H1 (cell line): Measurements from ENCODE around the gene ETV1. TPM values are rescaled to one million over a fixed set of nuclear protein-coding genes. Genes with fewer than 3 reads are reported as not detected.

Experiments used
- CTCF ChIA-PET: fragments of 300-600 bp; sonication (Branson Sonifier 250); formaldehyde crosslinking; loops from one replicate; lab custom pipeline; 2021; ENCODE audit not compliant: partially characterized antibody; lab: Charles Lee
- POLR2A ChIA-PET: fragments of 300-600 bp; sonication (Branson Sonifier 250); formaldehyde crosslinking; loops from one replicate; lab custom pipeline; 2021; ENCODE audit warnings: inconsistent platforms; ENCODE audit not compliant: partially characterized antibody; lab: Charles Lee
- DNase-seq, 2 experiments: peaks; one replicate each; pipeline versions ENCODE4 v3.0.0 to v3.0.0-alpha.2; 2010 to 2022; ENCODE audit warnings: low spot score in 2 of 2, low read depth in 1 of 2, mixed read lengths in 1 of 2
- FAIRE-seq: peaks from 2 replicates; lab custom pipeline; 2011; peaks lifted over from hg19 to GRCh38; lab: Jason Lieb, UNC
- H2AFZ ChIP-seq: 2 replicates; pipeline ENCODE4 v1.8.1; 2012; ENCODE audit warnings: low read length, inconsistent platforms
- H2AK5ac ChIP-seq: 2 replicates; pipeline ENCODE4 v1.6.1; 2013; ENCODE audit warnings: low read depth, low read length
- H2BK120ac ChIP-seq: replicated peaks from 2 replicates; pipeline ENCODE3; 2013; ENCODE audit warnings: low read depth, low read length, inconsistent platforms
- H2BK12ac ChIP-seq: 2 replicates; pipeline ENCODE4 v1.6.1; 2013; ENCODE audit warnings: low read depth, low read length
- H2BK15ac ChIP-seq: 2 replicates; pipeline ENCODE4 v1.6.1; 2013; ENCODE audit warnings: low read length
- H2BK20ac ChIP-seq: 2 replicates; pipeline ENCODE4 v1.6.1; 2013; ENCODE audit warnings: low read length
- H2BK5ac ChIP-seq: 2 replicates; pipeline ENCODE4 v1.6.1; 2013; ENCODE audit warnings: low read depth, low read length
- H3K14ac ChIP-seq: 2 replicates; pipeline ENCODE4 v1.6.1; 2013; ENCODE audit warnings: inconsistent platforms; ENCODE audit not compliant: insufficient read length
- H3K18ac ChIP-seq: 2 replicates; pipeline ENCODE4 v1.6.1; 2013; ENCODE audit warnings: low read length; ENCODE audit errors: extremely low read depth
- H3K23ac ChIP-seq: 2 replicates; pipeline ENCODE4 v1.6.1; 2013; ENCODE audit warnings: inconsistent platforms; ENCODE audit not compliant: insufficient read length
- H3K23me2 ChIP-seq: 2 replicates; pipeline ENCODE4 v1.6.1; 2013; ENCODE audit warnings: low read depth, low read length
- H3K27ac ChIP-seq: 2 replicates; pipeline ENCODE4 v1.6.1; 2011; ENCODE audit warnings: low read depth, low read length, inconsistent platforms
- H3K27me3 ChIP-seq, 4 experiments: replicated peaks in 1 of 4; 1 replicate in 1 of 4; 2 replicates in 3 of 4; pipeline versions ENCODE4 v1.6.1 to v1.8.1; 2011 to 2013; ENCODE audit warnings: low read length in 3 of 4, mild to moderate bottlenecking in 3 of 4, inconsistent platforms in 2 of 4, mixed read lengths in 2 of 4, moderate library complexity in 1 of 4; ENCODE audit not compliant: control insufficient read depth in 3 of 4, insufficient read depth in 3 of 4; ENCODE audit errors: extremely low read depth in 1 of 4
- H3K36me3 ChIP-seq, 4 experiments: 2 replicates each; pipeline versions ENCODE4 v1.6.1 to v1.8.1; 2011 to 2013; ENCODE audit warnings: mild to moderate bottlenecking in 4 of 4, low read length in 3 of 4, moderate library complexity in 2 of 4, control low read depth in 1 of 4, inconsistent platforms in 1 of 4; ENCODE audit not compliant: insufficient read depth in 4 of 4, control insufficient read depth in 2 of 4
- H3K4ac ChIP-seq: replicated peaks from 2 replicates; pipeline ENCODE3; 2013; ENCODE audit warnings: low read length, low read depth, mixed read lengths, inconsistent platforms; ENCODE audit not compliant: insufficient read length
- H3K4me1 ChIP-seq, 4 experiments: replicated peaks in 1 of 4; 1 replicate in 1 of 4; 2 replicates in 3 of 4; pipeline versions ENCODE4 v1.6.1 to v1.8.1; 2011 to 2013; ENCODE audit warnings: low read length in 3 of 4, inconsistent platforms in 2 of 4, mixed read lengths in 1 of 4; ENCODE audit not compliant: insufficient read depth in 4 of 4, control insufficient read depth in 3 of 4
- H3K4me2 ChIP-seq, 2 experiments: 2 replicates each; pipeline versions ENCODE4 v1.6.1 to v1.8.1; 2011 to 2013; ENCODE audit warnings: low read depth in 2 of 2, low read length in 2 of 2, control low read depth in 1 of 2, inconsistent platforms in 1 of 2, mild to moderate bottlenecking in 1 of 2; ENCODE audit not compliant: insufficient read depth in 1 of 2
- H3K4me3 ChIP-seq, 4 experiments: fragments of 200-600, 300-600 bp in 1 of 4; sonication (generic), shearing (Covaris generic), sonication (Bioruptor Twin) in 1 of 4; 2 replicates each; pipeline versions ENCODE4 v1.5.1 to v1.8.1; 2011 to 2016; ENCODE audit warnings: low read length in 4 of 4, low read depth in 3 of 4, control low read depth in 2 of 4, inconsistent platforms in 2 of 4, mild to moderate bottlenecking in 2 of 4, mixed read lengths in 1 of 4, moderate library complexity in 1 of 4; ENCODE audit not compliant: insufficient read depth in 2 of 4; ENCODE audit errors: extremely low read depth in 1 of 4
- H3K56ac ChIP-seq: replicated peaks from 2 replicates; pipeline ENCODE3; 2013; ENCODE audit warnings: low read depth, mild to moderate bottlenecking, mixed read lengths, low read length, inconsistent platforms; ENCODE audit not compliant: insufficient read length
- H3K79me1 ChIP-seq: 2 replicates; pipeline ENCODE4 v1.6.1; 2013; ENCODE audit warnings: low read depth, low read length, control low read depth
- H3K79me2 ChIP-seq, 2 experiments: 2 replicates each; pipeline versions ENCODE4 v1.6.1 to v1.8.1; 2012 to 2013; ENCODE audit warnings: low read length in 2 of 2, mild to moderate bottlenecking in 2 of 2, inconsistent platforms in 1 of 2; ENCODE audit not compliant: insufficient read depth in 2 of 2, control insufficient read depth in 1 of 2
- H3K9ac ChIP-seq, 4 experiments: replicated peaks in 1 of 4; 1 replicate in 1 of 4; 2 replicates in 3 of 4; pipeline versions ENCODE4 v1.6.1 to v1.8.1; 2011 to 2013; ENCODE audit warnings: low read depth in 3 of 4, low read length in 3 of 4, control low read depth in 2 of 4, mild to moderate bottlenecking in 2 of 4, moderate library complexity in 2 of 4, inconsistent platforms in 1 of 4; ENCODE audit errors: extremely low read depth in 1 of 4
- H3K9me3 ChIP-seq, 2 experiments: 2 replicates each; pipeline versions ENCODE4 v1.6.1 to v1.8.1; 2012 to 2013; ENCODE audit warnings: mild to moderate bottlenecking in 2 of 2, moderate library complexity in 2 of 2, control low read depth in 1 of 2, inconsistent platforms in 1 of 2, low read depth in 1 of 2, low read length in 1 of 2, mixed read lengths in 1 of 2; ENCODE audit not compliant: insufficient read depth in 2 of 2
- H4K20me1 ChIP-seq, 2 experiments: replicated peaks in 1 of 2; 2 replicates each; pipeline versions ENCODE3 to v1.8.1; 2011 to 2013; ENCODE audit warnings: inconsistent platforms in 2 of 2, low read length in 2 of 2, mild to moderate bottlenecking in 1 of 2; ENCODE audit not compliant: insufficient read depth in 2 of 2, control insufficient read depth in 1 of 2
- H4K5ac ChIP-seq: 2 replicates; pipeline ENCODE4 v1.6.1; 2013; ENCODE audit warnings: low read length, low read depth, mixed read lengths, inconsistent platforms; ENCODE audit not compliant: insufficient read length
- H4K8ac ChIP-seq: 2 replicates; pipeline ENCODE4 v1.8.0; 2013; ENCODE audit warnings: mild to moderate bottlenecking, moderate library complexity, low read length, inconsistent platforms; ENCODE audit not compliant: insufficient read depth; ENCODE audit errors: extremely low read depth
- H4K91ac ChIP-seq: replicated peaks from 2 replicates; pipeline ENCODE3; 2013; ENCODE audit warnings: low read length, mixed read lengths, inconsistent platforms; ENCODE audit not compliant: insufficient read length
- BACH1 ChIP-seq: IDR thresholded peaks from 2 replicates; pipeline ENCODE4 v1.6.1; 2012; ENCODE audit warnings: low read length, improper control_type of control experiment
- CBX5 ChIP-seq: fragments of 300-800, 300-1000 bp; sonication (generic); IDR thresholded peaks from 2 replicates; pipeline ENCODE4 v1.7.1; 2016; ENCODE audit warnings: antibody characterized with exemption, low read length, low read depth
- CBX8 ChIP-seq: fragments of 300-800, 300-1000 bp; sonication (generic); IDR thresholded peaks from 2 replicates; pipeline ENCODE4 v1.7.1; 2016; ENCODE audit warnings: low read depth, low read length, borderline replicate concordance
- FOSL1 ChIP-seq: IDR thresholded peaks from 2 replicates; pipeline ENCODE4 v1.6.1; 2011; ENCODE audit warnings: mild to moderate bottlenecking, low read depth, low read length, moderate library complexity; ENCODE audit not compliant: insufficient read depth
- GTF2F1 ChIP-seq: IDR thresholded peaks from 2 replicates; pipeline ENCODE4 v1.6.1; 2012; ENCODE audit warnings: low read depth, low read length, improper control_type of control experiment, borderline replicate concordance
- MAFK ChIP-seq: IDR thresholded peaks from 2 replicates; pipeline ENCODE4 v1.6.1; 2012; ENCODE audit warnings: low read depth, mild to moderate bottlenecking, improper control_type of control experiment, low read length
- NANOG ChIP-seq: IDR thresholded peaks from 2 replicates; pipeline ENCODE4 v1.6.1; 2011; ENCODE audit warnings: low read length, low read depth, mild to moderate bottlenecking, inconsistent platforms; ENCODE audit not compliant: insufficient read depth, poor library complexity, severe bottlenecking
- SIN3A ChIP-seq, 2 experiments: IDR thresholded peaks in 1 of 2; conservative IDR thresholded peaks in 1 of 2; 2 replicates each; pipeline ENCODE4 v1.6.1; 2011 to 2012; ENCODE audit warnings: low read length in 2 of 2, improper control_type of control experiment in 1 of 2, low read depth in 1 of 2, mild to moderate bottlenecking in 1 of 2
- SIX5 ChIP-seq: IDR thresholded peaks from 2 replicates; pipeline ENCODE4 v1.6.1; 2011; ENCODE audit warnings: mild to moderate bottlenecking, low read depth, low read length
- SP4 ChIP-seq: IDR thresholded peaks from 2 replicates; pipeline ENCODE4 v1.6.1; 2012; ENCODE audit warnings: low read length, inconsistent platforms
- TBP ChIP-seq: IDR thresholded peaks from 2 replicates; pipeline ENCODE4 v1.6.1; 2011; ENCODE audit warnings: low read depth, low read length, improper control_type of control experiment
- WGBS, 2 experiments: shearing (Covaris generic) in 1 of 2; methylation state at CpG; one replicate each; pipeline versions ENCODE4 v1.1.6 to v1.1.7; 2013 to 2015; ENCODE audit warnings: low lambda C conversion rate in 2 of 2, mixed read lengths in 2 of 2, inconsistent platforms in 1 of 2, low coverage in 1 of 2, missing lambda C conversion rate in 1 of 2; ENCODE audit not compliant: insufficient replicate concordance in 2 of 2, insufficient coverage in 1 of 2, insufficient read length in 1 of 2; ENCODE audit errors: extremely low coverage in 1 of 2, missing lambda C conversion rate in 1 of 2; 5-methylcytosine and 5-hydroxymethylcytosine counted together
- polyA plus RNA-seq, 7 experiments: library from polyadenylated mRNA; depleted of rRNA in 3 of 7; stranded (reverse) in 5 of 7; unstranded in 2 of 7; fragments of >200 nt in 5 of 7; fragments of 200-250 nt in 2 of 7; gene quantifications; 1 replicate in 5 of 7; 2 replicates in 1 of 7; 4 replicates in 1 of 7; pipeline versions ENCODE4 v1.2.1 to v1.2.3, GENCODE V29; 2011 to 2013; ENCODE audit warnings: missing spikeins in 2 of 7, mixed read lengths in 2 of 7
- total RNA-seq: library from RNA; stranded (reverse); fragmentation: NEBNext Ultra II Directional; extraction: Animal tissue kit (Norgen Biotek cat#: 25700); gene quantifications from 2 replicates; pipeline ENCODE4 v1.2.1, GENCODE V29; 2021
- TF ChIP-seq, protein P1 (sequence below): IDR thresholded peaks from 2 replicates; pipeline ENCODE4 v1.6.1; 2011; ENCODE audit warnings: low read depth, mild to moderate bottlenecking, low read length; ENCODE audit not compliant: insufficient read depth
- TF ChIP-seq, protein P2 (sequence below): IDR thresholded peaks from 2 replicates; pipeline ENCODE4 v1.6.1; 2011; ENCODE audit warnings: low read length, improper control_type of control experiment

ETV1 gene
- total and polyA plus RNA-seq, 2 of the 8 experiments (the other 6 are each of a cell fraction or from before 2014, with no cell fraction given), result 58.3 to 91.2 TPM

DNA sequence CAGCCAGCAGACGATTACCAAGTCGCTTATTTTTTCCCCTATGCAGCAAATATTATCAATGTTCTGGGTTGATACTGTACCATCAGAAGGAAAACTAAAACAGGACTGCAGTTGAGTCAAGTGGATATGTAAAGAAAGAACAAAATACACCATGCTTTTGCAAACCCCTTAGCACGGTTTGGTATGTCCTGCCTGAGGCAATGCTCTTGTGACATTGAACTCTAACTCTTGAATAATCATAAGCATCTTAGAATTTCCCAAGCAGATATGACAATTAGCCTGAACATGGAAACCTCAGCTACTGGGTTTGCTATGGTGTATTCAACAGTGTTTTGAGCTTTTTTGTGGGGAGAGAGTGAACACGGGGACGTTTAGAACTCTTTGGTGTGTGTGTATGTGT is 107.4 kb downstream of the ETV1 start:
- 91% methylated on average over 5 of the region's 5 CpGs; no CpG with 5 or more reads in 1 of the 2 experiments for WGBS, 2 experiments
- POLR2A ChIA-PET, result no interaction called here
- CTCF ChIA-PET, result no interaction called here
- TF ChIP-seq GTF2F1 (no peak), SP4 (no peak), MAFK (no peak), SIX5 (no peak), BACH1 (no peak), SIN3A (conservative IDR thresholded peaks at IDR 0.05 in 1 of 2, IDR thresholded peaks at IDR 0.05 in 1 of 2; ENCODE audit: low read depth in 1 of 2, low read length in 2 of 2) (no peak), CBX8 (no peak), CBX5 (no peak), NANOG (no peak), TBP (no peak), FOSL1 (no peak)
- TF ChIP-seq, protein P1, sequence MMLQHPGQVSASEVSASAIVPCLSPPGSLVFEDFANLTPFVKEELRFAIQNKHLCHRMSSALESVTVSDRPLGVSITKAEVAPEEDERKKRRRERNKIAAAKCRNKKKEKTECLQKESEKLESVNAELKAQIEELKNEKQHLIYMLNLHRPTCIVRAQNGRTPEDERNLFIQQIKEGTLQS, result no peak
- TF ChIP-seq, protein P2, sequence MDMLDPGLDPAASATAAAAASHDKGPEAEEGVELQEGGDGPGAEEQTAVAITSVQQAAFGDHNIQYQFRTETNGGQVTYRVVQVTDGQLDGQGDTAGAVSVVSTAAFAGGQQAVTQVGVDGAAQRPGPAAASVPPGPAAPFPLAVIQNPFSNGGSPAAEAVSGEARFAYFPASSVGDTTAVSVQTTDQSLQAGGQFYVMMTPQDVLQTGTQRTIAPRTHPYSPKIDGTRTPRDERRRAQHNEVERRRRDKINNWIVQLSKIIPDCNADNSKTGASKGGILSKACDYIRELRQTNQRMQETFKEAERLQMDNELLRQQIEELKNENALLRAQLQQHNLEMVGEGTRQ, result no peak

More for the DNA sequence above, 107.4 kb downstream of the ETV1 start:
- no peak overlapping the region for H3K4me3 ChIP-seq
- no peak overlapping the region for H4K5ac ChIP-seq
- FAIRE-seq (no peak), DNase-seq (no peak)
- H2BK20ac ChIP-seq, result no peak overlapping the region
- no peaks in the 10 kb centered on the region for H3K23me2 ChIP-seq
- H3K27me3 ChIP-seq, result no peaks in the 10 kb centered on the region
- no peaks in the 10 kb centered on the region for H3K79me1 ChIP-seq
- H4K91ac ChIP-seq, result no peak overlapping the region
- H4K8ac ChIP-seq, result no peak overlapping the region
- H3K23ac ChIP-seq, result no peak overlapping the region
- no peaks in the 10 kb centered on the region for H3K36me3 ChIP-seq
- no peak overlapping the region for H3K4me2 ChIP-seq
- H2BK5ac ChIP-seq, result no peak overlapping the region
- no peak overlapping the region for H2AFZ ChIP-seq
- H3K9ac ChIP-seq, result no peak overlapping the region
- no peaks in the 10 kb centered on the region for H4K20me1 ChIP-seq
- no peak overlapping the region for H3K4ac ChIP-seq
- no peak overlapping the region for H3K56ac ChIP-seq
- H3K9me3 ChIP-seq, result no peaks in the 10 kb centered on the region
- H3K18ac ChIP-seq, result no peak overlapping the region
- no peak overlapping the region for H2BK120ac ChIP-seq
- no peak overlapping the region for H3K27ac ChIP-seq
- H2BK12ac ChIP-seq, result no peak overlapping the region
- H3K14ac ChIP-seq, result no peak overlapping the region
- no peak overlapping the region for H2BK15ac ChIP-seq
- no peak overlapping the region for H2AK5ac ChIP-seq
- H3K79me2 ChIP-seq, result no peaks in the 10 kb centered on the region
- peaks cover 0 to 3% (median 0%) of the 10 kb centered on the region in 4 experiments; a peak in 1 of 7 replicates for H3K4me1 ChIP-seq
